HCT116 (cell line): ENCODE measurements around the gene HOXA13. TPM values are rescaled to one million over a fixed set of nuclear protein-coding genes. Genes with fewer than 3 reads are reported as not detected.

Source experiments
- ATAC-seq: fragments of 200-7000 bp; cut with Tn5 transposase; 2 replicates; pipeline ENCODE4 v1.9.1; 2020; ENCODE audit warnings: mild to moderate bottlenecking, moderate library complexity
- BruUV-seq: library from RNA; stranded (reverse); fragments of 400-500 nt; replicated peaks from 2 replicates; lab custom pipeline; 2021; lab: Mats Ljungman, UMichigan
- CTCF ChIA-PET: fragments of 300-600 bp; sonication (Branson Sonifier 250); formaldehyde crosslinking; loops from one replicate; lab custom pipeline; 2021; ENCODE audit warnings: antibody characterized with exemption; lab: Charles Lee
- POLR2A ChIA-PET: fragments of 300-600, 350-600 bp; sonication (Branson Sonifier 250); formaldehyde crosslinking; loops from one replicate; lab custom pipeline; 2021; ENCODE audit warnings: antibody characterized with exemption; lab: Charles Lee
- RAD21 ChIA-PET, 2 experiments: fragments of 300-600 bp; sonication (Branson Sonifier 250); formaldehyde crosslinking; loops; one replicate each; lab custom pipeline; 2023; ENCODE audit warnings: low total read pairs in 2 of 2; ENCODE audit not compliant: uncharacterized antibody in 2 of 2, unreplicated experiment in 2 of 2, low non-redundant PET in 1 of 2; lab: Charles Lee
- DNase-seq: peaks from one replicate; pipeline ENCODE4 v3.0.0-alpha.2; 2010; ENCODE audit warnings: low read depth, low spot score
- H2AFZ ChIP-seq: fragments of 200-600 bp; shearing (Covaris generic), sonication (generic); 2 replicates; pipeline ENCODE4 v1.6.1; 2017; ENCODE audit warnings: low read depth, mixed run types, mixed read lengths, antibody characterized with exemption, low read length; ENCODE audit not compliant: poor library complexity, severe bottlenecking
- H3K27ac ChIP-seq: 2 replicates; pipeline ENCODE4 v1.5.1; 2012; ENCODE audit warnings: low read depth, low read length
- H3K27me3 ChIP-seq: fragments of 200-600 bp; sonication (generic); 2 replicates; pipeline ENCODE4 v1.6.1; 2016; ENCODE audit warnings: mixed run types, low read length, mixed read lengths; ENCODE audit not compliant: insufficient read depth
- H3K36me3 ChIP-seq, 2 experiments: fragments of 200-500 bp in 1 of 2; fragments of 200-600 bp in 1 of 2; sonication (Bioruptor generic) in 1 of 2; sonication (generic) in 1 of 2; 2 replicates each; pipeline versions ENCODE4 v1.5.1 to v1.6.1; 2014 to 2016; ENCODE audit warnings: low read length in 2 of 2, inconsistent platforms in 1 of 2, mixed read lengths in 1 of 2, mixed run types in 1 of 2; ENCODE audit not compliant: insufficient read depth in 2 of 2, control insufficient read depth in 1 of 2
- H3K4me1 ChIP-seq, 2 experiments: fragments of 200-600 bp in 1 of 2; sonication (generic) in 1 of 2; 2 replicates each; pipeline versions ENCODE4 v1.5.1 to v1.6.1; 2012 to 2017; ENCODE audit warnings: low read length in 2 of 2, inconsistent platforms in 1 of 2, mild to moderate bottlenecking in 1 of 2, mixed read lengths in 1 of 2, mixed run types in 1 of 2, moderate library complexity in 1 of 2; ENCODE audit not compliant: insufficient read depth in 2 of 2, control insufficient read depth in 1 of 2
- H3K4me2 ChIP-seq: fragments of 200-600 bp; sonication (generic); 2 replicates; pipeline ENCODE4 v1.6.1; 2017; ENCODE audit warnings: mixed run types, low read length, mixed read lengths
- H3K4me3 ChIP-seq, 2 experiments: fragments of 200-600 bp in 1 of 2; sonication (generic) in 1 of 2; replicated peaks in 1 of 2; 2 replicates each; pipeline ENCODE4 v1.5.1; 2011 to 2016; ENCODE audit warnings: low read length in 2 of 2, control low read depth in 1 of 2, low read depth in 1 of 2, mild to moderate bottlenecking in 1 of 2, mixed read lengths in 1 of 2, mixed run types in 1 of 2
- H3K79me2 ChIP-seq: fragments of 200-600 bp; sonication (generic); 2 replicates; pipeline ENCODE4 v1.6.1; 2017; ENCODE audit warnings: mild to moderate bottlenecking, mixed run types, low read length, moderate library complexity, mixed read lengths; ENCODE audit not compliant: insufficient read depth
- H3K9ac ChIP-seq: fragments of 200-600 bp; sonication (generic); 2 replicates; pipeline ENCODE4 v1.6.1; 2016; ENCODE audit warnings: low read length, mixed read lengths
- H3K9me2 ChIP-seq: fragments of 200-600 bp; sonication (generic), shearing (Covaris generic); 2 replicates; pipeline ENCODE4 v1.6.1; 2017; ENCODE audit warnings: mixed run types, mild to moderate bottlenecking, moderate library complexity; ENCODE audit not compliant: insufficient read depth
- H3K9me3 ChIP-seq, 2 experiments: fragments of 200-500 bp in 1 of 2; fragments of 200-600 bp in 1 of 2; sonication (Bioruptor generic) in 1 of 2; sonication (generic) in 1 of 2; 2 replicates each; pipeline ENCODE4 v1.6.1; 2014 to 2017; ENCODE audit warnings: low read length in 2 of 2, mixed read lengths in 2 of 2, inconsistent platforms in 1 of 2, low read depth in 1 of 2, mild to moderate bottlenecking in 1 of 2, mixed run types in 1 of 2, moderate library complexity in 1 of 2; ENCODE audit not compliant: control insufficient read depth in 1 of 2, insufficient read depth in 1 of 2
- H4K20me1 ChIP-seq: fragments of 200-600 bp; sonication (generic), shearing (Covaris generic); 2 replicates; pipeline ENCODE4 v1.6.1; 2017; ENCODE audit warnings: mixed run types, mild to moderate bottlenecking, moderate library complexity; ENCODE audit not compliant: insufficient read depth
- ATF3 ChIP-seq: IDR thresholded peaks from 2 replicates; pipeline ENCODE4 v1.6.1; 2012
- CBX3 ChIP-seq: IDR thresholded peaks from 2 replicates; pipeline ENCODE4 v1.6.1; 2012; ENCODE audit warnings: low read depth
- CEBPB ChIP-seq: IDR thresholded peaks from 2 replicates; pipeline ENCODE4 v1.6.1; 2012; ENCODE audit warnings: low read depth
- EZH2 ChIP-seq: fragments of 200-600 bp; sonication (generic); IDR thresholded peaks from 2 replicates; pipeline ENCODE4 v1.6.1; 2017; ENCODE audit warnings: antibody characterized with exemption, mixed run types
- EZH2phosphoT487 ChIP-seq: fragments of 200-600 bp; IDR thresholded peaks from 2 replicates; pipeline ENCODE4 v1.6.1; 2018; ENCODE audit warnings: antibody characterized with exemption, borderline replicate concordance
- FOSL1 ChIP-seq: IDR thresholded peaks from 2 replicates; pipeline ENCODE4 v1.6.1; 2012; ENCODE audit warnings: low read depth
- JUND ChIP-seq: IDR thresholded peaks from 2 replicates; pipeline ENCODE4 v1.6.1; 2012
- MAX ChIP-seq: IDR thresholded peaks from 2 replicates; pipeline ENCODE4 v1.6.1; 2012
- REST ChIP-seq: IDR thresholded peaks from 2 replicates; pipeline ENCODE4 v1.6.1; 2012; ENCODE audit warnings: low read depth
- SIN3A ChIP-seq: IDR thresholded peaks from 2 replicates; pipeline ENCODE4 v1.6.1; 2012; ENCODE audit warnings: low read depth
- SRF ChIP-seq: IDR thresholded peaks from 2 replicates; pipeline ENCODE4 v1.6.1; 2012; ENCODE audit warnings: low read depth
- YY1 ChIP-seq: IDR thresholded peaks from 2 replicates; pipeline ENCODE4 v1.6.1; 2011; ENCODE audit warnings: low read length, low read depth, moderate library complexity, mild to moderate bottlenecking; ENCODE audit not compliant: insufficient replicate concordance; ENCODE audit errors: extremely low read depth
- ZBTB33 ChIP-seq: IDR thresholded peaks from 2 replicates; pipeline ENCODE4 v1.6.1; 2011; ENCODE audit warnings: mild to moderate bottlenecking, low read length, moderate library complexity; ENCODE audit not compliant: insufficient replicate concordance; ENCODE audit errors: extremely low read depth
- ZFX ChIP-seq: fragments of 450-650 bp; IDR thresholded peaks from 2 replicates; pipeline ENCODE4 v1.6.1; 2017
- ZNF274 ChIP-seq: fragments of 200-500 bp; sonication (Bioruptor generic); IDR thresholded peaks from 2 replicates; pipeline ENCODE4 v1.6.1; 2014; ENCODE audit warnings: mild to moderate bottlenecking, low read depth, low read length, inconsistent platforms
- intact Hi-C: fragments of 100-400 bp; cut with micrococcal nuclease; formaldehyde crosslinking; loops from 2 replicates; pipeline ENCODE4 v1.10.0; 2022
- total RNA-seq: library from RNA; stranded (reverse); gene quantifications from one replicate; pipeline ENCODE4 v1.2.1, GENCODE V29; 2021; ENCODE audit not compliant: unreplicated experiment

The HOXA13 gene
- total RNA-seq, 1 experiment from 2014 or later, result 3.6 TPM

- BruUV-seq, result no TSS peak
- Histone ChIP-seq H4K20me1 (no peaks in the 10 kb centered on the region), H3K79me2 (no peaks in the 10 kb centered on the region), H2AFZ (no peak within 1 kb of the TSS), H3K27ac (no peak within 1 kb of the TSS), H3K36me3 (no peaks in the 10 kb centered on the region), H3K4me1 (no peaks in the 10 kb centered on the region), H3K9me2 (no peaks in the 10 kb centered on the region), H3K9ac (no peak within 1 kb of the TSS), H3K4me2 (no peak within 1 kb of the TSS), H3K4me3 (no peak within 1 kb of the TSS), H3K9me3 (no peaks in the 10 kb centered on the region), H3K27me3 (no peaks in the 10 kb centered on the region)
- CTCF ChIA-PET, result no interaction called here
- intact Hi-C loops, result no loop called here
- RAD21 ChIA-PET, result no interaction called here
- ATAC-seq, result no peak
- TF ChIP-seq ZFX, result no peak
- DNase-seq, result no peak
- POLR2A ChIA-PET, result no interaction called here
Measured at GRCh38 chr7:27242555-27243339, 42.9 kb upstream of the HOXA13 start, which contains the start of gene EVX1. EVX1 (plus strand) TSS chr7:27242802; CDS start chr7:27243031, 229 bp downstream.

GRCh38 chr7:27242154-27242553 is 42.3 kb upstream of the HOXA13 start:
- Histone ChIP-seq H3K9ac (no peak overlapping the region), H3K4me3 (no peak overlapping the region), H3K36me3 (no peaks in the 10 kb centered on the region), H3K9me3 (no peaks in the 10 kb centered on the region), H3K4me2 (no peak overlapping the region), H3K4me1 (no peaks in the 10 kb centered on the region), H3K27ac (no peak overlapping the region), H2AFZ (no peak overlapping the region), H3K9me2 (no peaks in the 10 kb centered on the region), H3K27me3 (no peaks in the 10 kb centered on the region), H3K79me2 (no peaks in the 10 kb centered on the region), H4K20me1 (no peaks in the 10 kb centered on the region)
- no peak for ATAC-seq
- RAD21 ChIA-PET, result no interaction called here
- BruUV-seq, result no TSS peak
- DNase-seq, result no peak
- CTCF ChIA-PET, result no interaction called here
- intact Hi-C loops, result no loop called here
- POLR2A ChIA-PET, result no interaction called here
- TF ChIP-seq ATF3 (no peak), SIN3A (no peak), SRF (no peak), CEBPB (no peak), EZH2phosphoT487 (no peak), FOSL1 (no peak), ZNF274 (no peak), REST (no peak), YY1 (no peak), CBX3 (no peak), JUND (no peak), ZFX (no peak), EZH2 (no peak), ZBTB33 (no peak), MAX (no peak)
